Left ventricle myocardium inferior (tissue), 1 donor: Measurements from ENCODE around the gene OR2F1. TPM values are rescaled to one million over a fixed set of nuclear protein-coding genes. Genes with fewer than 3 reads are reported as not detected.

Source experiments
- DNase-seq: peaks from one replicate; pipeline ENCODE4 v3.0.0-alpha.2; 2020
- H3K27ac ChIP-seq: fragments of 200-600 bp; replicated peaks from 2 replicates; pipeline ENCODE4 v1.8.0; 2021
- H3K27me3 ChIP-seq: fragments of 200-600 bp; 2 replicates; pipeline ENCODE4 v1.8.0; 2021; ENCODE audit warnings: low read depth
- H3K36me3 ChIP-seq: fragments of 200-600 bp; 2 replicates; pipeline ENCODE4 v1.8.0; 2021
- H3K4me1 ChIP-seq: fragments of 200-600 bp; 2 replicates; pipeline ENCODE4 v1.8.0; 2021
- H3K4me3 ChIP-seq: fragments of 200-600 bp; 2 replicates; pipeline ENCODE4 v1.8.0; 2021; ENCODE audit warnings: mild to moderate bottlenecking, moderate library complexity
- H3K9me3 ChIP-seq: fragments of 200-600 bp; replicated peaks from 2 replicates; pipeline ENCODE4 v1.8.0; 2021
- CTCF ChIP-seq: fragments of 200-600 bp; IDR thresholded peaks from 2 replicates; pipeline ENCODE4 v1.8.0; 2021; ENCODE audit warnings: antibody characterized with exemption, mild to moderate bottlenecking, borderline replicate concordance
- intact Hi-C: fragments of 100-400 bp; cut with micrococcal nuclease; formaldehyde crosslinking; loops from one replicate; pipeline ENCODE4 v1.11.0; 2022
- total RNA-seq: library from RNA; stranded (reverse); fragmentation: NEBNext Ultra II Directional; extraction: Animal tissue kit (Norgen Biotek cat#: 25700); gene quantifications from one replicate; pipeline ENCODE4 v1.2.1, GENCODE V29; 2021
- donor health status: DM: no; HTN: yes; CAD: no; lungs with severe emphysema.

OR2F1 gene
- total RNA-seq, 1 donor from 2014 or later, result not detected

GRCh38 chr7:143954135-143954534 is 509 bp upstream of the OR2F1 start:
- intact Hi-C loops, result no loop called here
- Histone ChIP-seq H3K27ac (no peak overlapping the region), H3K4me1 (no peaks in the 10 kb centered on the region)

GRCh38 chr7:143958781-143959180 is 4.1 kb downstream of the OR2F1 start:
- intact Hi-C loops, result no loop called here
- Histone ChIP-seq H3K36me3 (no peaks in the 10 kb centered on the region), H3K9me3 (no peaks in the 10 kb centered on the region), H3K4me1 (no peaks in the 10 kb centered on the region), H3K27me3 (peaks cover 8% of the 10 kb centered on the region), H3K4me3 (no peak overlapping the region), H3K27ac (no peak overlapping the region)
- no peak for DNase-seq
- no peak for TF ChIP-seq CTCF

More at GRCh38 chr7:143954135-143954534, 509 bp upstream of the OR2F1 start:
- Histone ChIP-seq H3K27me3 (peaks cover 11% of the 10 kb centered on the region), H3K36me3 (no peaks in the 10 kb centered on the region), H3K9me3 (no peaks in the 10 kb centered on the region), H3K4me3 (no peak overlapping the region)
- no peak for DNase-seq
- no peak for TF ChIP-seq CTCF

- Histone ChIP-seq H3K27ac (no peak overlapping the region), H3K36me3 (no peaks in the 10 kb centered on the region), H3K4me1 (no peaks in the 10 kb centered on the region), H3K9me3 (no peaks in the 10 kb centered on the region), H3K27me3 (no peaks in the 10 kb centered on the region), H3K4me3 (no peak overlapping the region)
- intact Hi-C loops, result no loop called here
- TF ChIP-seq CTCF, result no peak
- no peak for DNase-seq
Observed at GRCh38 chr7:143960813-143961610, 6.4 kb downstream of the OR2F1 start.

- Histone ChIP-seq H3K36me3 (no peaks in the 10 kb centered on the region), H3K27me3 (no peaks in the 10 kb centered on the region), H3K4me1 (no peaks in the 10 kb centered on the region), H3K9me3 (no peaks in the 10 kb centered on the region), H3K27ac (no peak overlapping the region), H3K4me3 (no peak overlapping the region)
- DNase-seq, result no peak
- no peak for TF ChIP-seq CTCF
- intact Hi-C loops, result no loop called here
Observed at GRCh38 chr7:143965280-143965679, 10.6 kb downstream of the OR2F1 start.

- intact Hi-C loops, result no loop called here
Observed at GRCh38 chr7:143967398-143967797, 12.8 kb downstream of the OR2F1 start.

More at GRCh38 chr7:143967398-143967797, 12.8 kb downstream of the OR2F1 start:
- no peaks in the 10 kb centered on the region for H3K4me1 ChIP-seq
- peaks cover 10% of the 10 kb centered on the region for H3K9me3 ChIP-seq
- H3K36me3 ChIP-seq, result no peaks in the 10 kb centered on the region
- no peaks in the 10 kb centered on the region for H3K27me3 ChIP-seq
- H3K4me3 ChIP-seq, result no peak overlapping the region
- no peak for TF ChIP-seq CTCF
- no peak overlapping the region for H3K27ac ChIP-seq
- DNase-seq, result no peak
